Mucosa of rectum (tissue), 2 donors: ENCODE results near the gene ABTB2.

Experiments
- H3K27ac ChIP-seq, 2 donors: one replicate each; pipeline ENCODE4 v1.7.0; 2013; ENCODE audit warnings: inconsistent platforms in 2 of 2, low read depth in 2 of 2, low read length in 2 of 2
- H3K27me3 ChIP-seq, 2 donors: one replicate each; pipeline ENCODE4 v1.7.0; 2013; ENCODE audit warnings: low read length in 2 of 2; ENCODE audit not compliant: control insufficient read depth in 2 of 2, insufficient read depth in 2 of 2
- H3K36me3 ChIP-seq, 2 donors: one replicate each; pipeline ENCODE4 v1.7.0; 2013; ENCODE audit warnings: low read length in 2 of 2; ENCODE audit not compliant: control insufficient read depth in 2 of 2, insufficient read depth in 2 of 2
- H3K4me1 ChIP-seq, 2 donors: one replicate each; pipeline ENCODE4 v1.7.0; 2013; ENCODE audit warnings: low read length in 2 of 2, mild to moderate bottlenecking in 1 of 2; ENCODE audit not compliant: control insufficient read depth in 2 of 2, insufficient read depth in 2 of 2
- H3K4me3 ChIP-seq, 2 donors: one replicate each; pipeline ENCODE4 v1.7.0; 2013; ENCODE audit warnings: low read length in 2 of 2
- H3K9ac ChIP-seq, 2 donors: one replicate each; pipeline ENCODE4 v1.7.0; 2013; ENCODE audit warnings: low read length in 2 of 2, low read depth in 1 of 2, mild to moderate bottlenecking in 1 of 2
- H3K9me3 ChIP-seq, 2 donors: one replicate each; pipeline ENCODE4 v1.7.0; 2013; ENCODE audit warnings: low read length in 2 of 2; ENCODE audit not compliant: control insufficient read depth in 2 of 2
- donor health status: healthy.
- donor health status: Normal muscosa, but diverticular disease.

The ABTB2 gene

DNA sequence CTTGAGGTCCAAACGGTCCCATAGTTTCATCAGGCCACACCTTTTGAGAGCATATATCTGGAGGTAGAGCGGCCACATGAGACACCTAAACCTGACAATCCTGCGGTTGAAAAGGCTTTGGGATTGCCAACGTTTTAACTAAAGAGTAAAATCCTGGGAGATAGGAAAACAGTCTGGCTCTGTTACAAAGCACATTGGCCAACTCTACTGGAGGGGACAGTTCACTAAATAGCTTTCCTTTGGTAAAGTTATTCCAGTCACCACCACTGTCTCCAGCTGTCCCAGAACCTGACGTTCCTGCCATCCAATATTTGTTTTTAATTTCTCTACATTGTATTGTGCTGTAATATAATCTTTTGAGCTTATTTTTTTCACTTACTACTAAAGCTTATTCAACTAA is 22.0 kb downstream of the ABTB2 start:
- no peaks in the 10 kb centered on the region for H3K36me3 ChIP-seq
- H3K4me1 ChIP-seq, result peaks cover 0 to 12% of the 10 kb centered on the region in 2 donors
- H3K9ac ChIP-seq, result no peak overlapping the region
- H3K27ac ChIP-seq, result no peak overlapping the region
- H3K9me3 ChIP-seq, result no peaks in the 10 kb centered on the region
- no peak overlapping the region for H3K4me3 ChIP-seq
- H3K27me3 ChIP-seq, result no peaks in the 10 kb centered on the region

DNA sequence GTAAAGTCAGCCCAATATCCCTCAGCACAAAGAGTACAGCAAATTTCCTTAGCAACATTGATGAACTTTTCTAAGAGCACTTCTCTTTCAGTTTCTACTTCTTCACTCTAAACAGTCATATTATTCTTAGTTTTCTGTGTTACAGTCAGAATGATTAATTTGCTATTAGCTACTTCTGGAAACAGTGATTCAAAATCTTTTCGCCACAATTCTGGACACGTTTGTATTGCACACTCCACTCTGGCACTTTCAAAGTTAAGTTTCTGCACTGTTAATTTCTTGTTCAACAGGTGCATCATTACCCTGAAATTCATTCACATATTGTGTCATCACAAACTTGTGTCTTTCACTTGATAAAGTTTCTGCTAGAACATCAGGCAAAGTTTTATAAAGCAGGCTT is 22.5 kb downstream of the ABTB2 start:
- Histone ChIP-seq H3K4me3 (no peak overlapping the region), H3K27me3 (no peaks in the 10 kb centered on the region), H3K9me3 (no peaks in the 10 kb centered on the region), H3K4me1 (peaks cover 0 to 17% of the 10 kb centered on the region in 2 donors), H3K36me3 (no peaks in the 10 kb centered on the region), H3K9ac (no peak overlapping the region), H3K27ac (no peak overlapping the region)

DNA sequence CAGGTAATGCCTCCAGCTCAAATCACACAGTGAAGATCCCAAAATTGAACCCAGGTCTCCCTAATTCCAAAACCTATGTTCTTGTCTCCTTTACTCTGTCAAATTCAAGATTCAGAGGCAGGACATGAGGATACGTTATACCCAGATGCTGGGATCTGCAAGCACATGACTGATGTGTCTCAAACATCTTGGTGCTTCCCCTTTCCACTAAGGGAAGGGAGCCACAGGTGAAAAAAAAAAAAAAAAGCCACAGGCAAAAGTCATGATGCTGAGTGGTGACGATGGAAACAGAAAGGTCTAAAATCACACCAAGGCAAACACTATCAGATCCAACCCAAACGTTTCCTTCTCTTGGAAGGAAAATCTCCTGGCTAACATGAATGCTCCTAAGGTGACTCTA is 24.0 kb downstream of the ABTB2 start:
- Histone ChIP-seq H3K27me3 (no peaks in the 10 kb centered on the region), H3K9ac (no peak overlapping the region), H3K4me3 (no peak overlapping the region), H3K4me1 (peaks cover 0 to 17% of the 10 kb centered on the region in 2 donors), H3K9me3 (no peaks in the 10 kb centered on the region), H3K36me3 (no peaks in the 10 kb centered on the region), H3K27ac (no peak overlapping the region)

DNA sequence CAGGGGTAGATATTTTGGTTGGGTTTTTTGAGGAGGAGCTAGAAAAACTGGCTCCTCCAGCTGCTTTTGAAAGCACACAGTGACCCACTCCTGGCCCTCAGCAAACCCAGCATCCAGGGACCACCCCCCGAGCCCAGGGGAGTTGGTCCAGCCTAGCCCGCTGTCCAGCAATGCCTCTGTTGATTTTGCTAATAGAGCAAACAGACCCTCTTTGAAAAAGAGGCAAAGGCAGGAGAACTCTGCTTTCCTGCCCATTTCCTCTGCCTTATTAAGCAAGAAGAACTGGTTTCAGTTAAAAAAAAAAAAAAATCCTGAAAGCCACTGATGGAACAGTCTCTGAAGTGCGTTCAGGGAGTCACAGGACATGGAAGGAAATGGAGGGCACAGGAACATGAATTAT is 25.3 kb downstream of the ABTB2 start:
- no peak overlapping the region for H3K4me3 ChIP-seq
- H3K9me3 ChIP-seq, result no peaks in the 10 kb centered on the region
- H3K27ac ChIP-seq, result no peak overlapping the region
- no peaks in the 10 kb centered on the region for H3K27me3 ChIP-seq
- H3K9ac ChIP-seq, result no peak overlapping the region
- peaks cover 0 to 17% of the 10 kb centered on the region in 2 donors for H3K4me1 ChIP-seq
- H3K36me3 ChIP-seq, result no peaks in the 10 kb centered on the region

DNA sequence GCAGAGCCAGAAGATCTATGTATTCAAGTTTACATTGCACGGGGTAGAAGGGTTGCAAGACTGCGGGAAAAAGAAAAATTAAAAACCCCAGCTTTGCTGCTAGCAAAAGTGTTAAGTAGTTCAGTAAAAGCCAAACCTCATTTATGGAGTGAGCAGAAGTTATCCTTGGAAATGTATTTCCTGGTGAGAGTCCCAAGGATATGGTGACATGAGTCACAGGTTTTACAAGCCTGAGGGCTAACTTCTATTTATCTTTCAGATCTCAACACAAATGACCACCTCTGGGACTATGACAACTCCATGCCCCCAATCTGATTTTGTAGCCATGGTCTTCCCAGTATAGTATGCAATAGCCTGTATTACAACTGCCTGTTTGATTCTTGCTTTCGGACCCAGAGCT is 26.1 kb downstream of the ABTB2 start:
- Histone ChIP-seq H3K27me3 (no peaks in the 10 kb centered on the region), H3K4me3 (no peak overlapping the region), H3K9ac (no peak overlapping the region), H3K36me3 (no peaks in the 10 kb centered on the region), H3K4me1 (peaks cover 0 to 17% of the 10 kb centered on the region in 2 donors), H3K9me3 (no peaks in the 10 kb centered on the region), H3K27ac (peak overlapping the region in 1 of 2 donors; percentile 43)

DNA sequence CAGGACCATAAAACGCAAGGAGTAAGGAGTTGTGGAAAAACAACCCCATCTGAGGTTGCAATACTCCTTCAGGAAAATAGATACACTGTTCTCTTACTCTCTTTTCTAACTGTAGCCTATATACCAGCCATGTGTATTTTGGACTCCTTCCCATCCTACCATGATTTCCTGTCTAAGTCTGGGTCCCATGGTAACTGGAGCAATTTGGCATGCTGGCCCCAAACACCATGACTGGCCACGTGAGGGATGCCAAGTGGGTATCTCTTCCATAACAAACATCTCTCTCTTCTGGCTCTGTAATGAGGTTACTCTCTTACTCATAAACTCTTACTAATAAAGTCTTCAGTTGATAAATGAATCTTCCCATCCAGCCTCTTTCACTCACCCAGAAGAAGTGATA is 26.5 kb downstream of the ABTB2 start:
- no peak overlapping the region for H3K4me3 ChIP-seq
- H3K9me3 ChIP-seq, result no peaks in the 10 kb centered on the region
- no peak overlapping the region for H3K9ac ChIP-seq
- H3K27ac ChIP-seq, result peak overlapping the region in 1 of 2 donors; percentile 27
- H3K27me3 ChIP-seq, result no peaks in the 10 kb centered on the region
- H3K4me1 ChIP-seq, result peaks cover 0 to 17% of the 10 kb centered on the region in 2 donors
- no peaks in the 10 kb centered on the region for H3K36me3 ChIP-seq

DNA sequence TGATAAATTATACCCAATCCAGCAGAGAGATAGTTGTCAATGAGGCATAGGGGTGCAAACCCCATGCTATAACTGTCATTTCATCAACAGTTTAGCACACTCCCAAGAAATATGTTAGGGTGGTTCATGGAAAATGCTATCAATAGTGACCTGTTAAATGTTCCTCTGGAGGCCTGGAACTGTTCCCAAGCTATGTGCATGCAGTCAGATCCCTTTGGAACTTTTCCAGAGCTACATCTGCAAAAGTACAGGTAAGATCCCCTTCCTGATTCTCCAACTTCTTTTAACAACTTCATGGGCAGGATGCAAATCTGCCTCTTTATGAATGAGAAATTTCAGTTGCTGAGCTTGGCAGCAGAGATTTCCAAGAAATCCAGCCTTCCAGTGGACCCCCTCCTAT is 27.2 kb downstream of the ABTB2 start:
- peak overlapping the region in 1 of 2 donors; percentile 27 for H3K27ac ChIP-seq
- H3K36me3 ChIP-seq, result no peaks in the 10 kb centered on the region
- no peaks in the 10 kb centered on the region for H3K9me3 ChIP-seq
- no peak overlapping the region for H3K9ac ChIP-seq
- peaks cover 0 to 17% of the 10 kb centered on the region in 2 donors for H3K4me1 ChIP-seq
- H3K4me3 ChIP-seq, result no peak overlapping the region
- no peaks in the 10 kb centered on the region for H3K27me3 ChIP-seq

DNA sequence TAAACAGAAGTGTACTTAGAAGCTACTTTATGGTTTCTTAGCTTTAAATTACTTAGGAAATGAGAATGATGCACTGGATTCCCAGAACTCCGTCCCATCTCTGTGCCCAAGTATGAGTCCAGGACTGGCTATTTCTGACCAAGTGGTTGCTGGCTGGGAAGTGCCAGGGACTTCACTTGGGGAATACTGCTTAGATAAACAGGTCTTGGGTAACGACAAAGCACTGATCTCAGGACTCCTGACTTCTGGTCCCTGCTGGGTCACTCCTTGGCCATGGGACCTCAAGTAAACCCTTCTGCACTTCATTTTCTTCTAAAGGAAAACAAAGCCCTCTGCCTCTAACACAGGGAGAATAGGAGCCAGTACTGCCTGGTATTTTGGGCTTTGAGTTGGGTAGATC is 27.9 kb downstream of the ABTB2 start:
- no peaks in the 10 kb centered on the region for H3K9me3 ChIP-seq
- H3K27ac ChIP-seq, result no peak overlapping the region
- H3K4me1 ChIP-seq, result peaks cover 0 to 17% of the 10 kb centered on the region in 2 donors
- no peak overlapping the region for H3K4me3 ChIP-seq
- no peaks in the 10 kb centered on the region for H3K36me3 ChIP-seq
- no peaks in the 10 kb centered on the region for H3K27me3 ChIP-seq
- no peak overlapping the region for H3K9ac ChIP-seq

DNA sequence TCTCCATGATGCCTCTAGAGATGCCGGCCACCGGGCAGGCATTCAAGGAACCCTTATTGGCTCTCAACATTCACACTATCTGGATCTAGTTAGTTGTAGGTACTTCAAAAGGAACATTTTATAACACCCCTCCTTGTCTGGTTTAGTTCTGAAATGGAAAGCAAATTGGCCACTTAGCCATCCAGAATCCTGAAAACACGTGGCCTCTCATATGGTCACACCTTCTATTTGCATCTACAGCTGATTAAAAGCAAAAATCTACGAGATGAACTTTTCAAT is 29.2 kb downstream of the ABTB2 start:
- H3K9ac ChIP-seq, result no peak overlapping the region
- peaks cover 0 to 17% of the 10 kb centered on the region in 2 donors for H3K4me1 ChIP-seq
- no peaks in the 10 kb centered on the region for H3K9me3 ChIP-seq
- H3K27ac ChIP-seq, result no peak overlapping the region
- H3K36me3 ChIP-seq, result no peaks in the 10 kb centered on the region
- no peak overlapping the region for H3K4me3 ChIP-seq
- no peaks in the 10 kb centered on the region for H3K27me3 ChIP-seq

DNA sequence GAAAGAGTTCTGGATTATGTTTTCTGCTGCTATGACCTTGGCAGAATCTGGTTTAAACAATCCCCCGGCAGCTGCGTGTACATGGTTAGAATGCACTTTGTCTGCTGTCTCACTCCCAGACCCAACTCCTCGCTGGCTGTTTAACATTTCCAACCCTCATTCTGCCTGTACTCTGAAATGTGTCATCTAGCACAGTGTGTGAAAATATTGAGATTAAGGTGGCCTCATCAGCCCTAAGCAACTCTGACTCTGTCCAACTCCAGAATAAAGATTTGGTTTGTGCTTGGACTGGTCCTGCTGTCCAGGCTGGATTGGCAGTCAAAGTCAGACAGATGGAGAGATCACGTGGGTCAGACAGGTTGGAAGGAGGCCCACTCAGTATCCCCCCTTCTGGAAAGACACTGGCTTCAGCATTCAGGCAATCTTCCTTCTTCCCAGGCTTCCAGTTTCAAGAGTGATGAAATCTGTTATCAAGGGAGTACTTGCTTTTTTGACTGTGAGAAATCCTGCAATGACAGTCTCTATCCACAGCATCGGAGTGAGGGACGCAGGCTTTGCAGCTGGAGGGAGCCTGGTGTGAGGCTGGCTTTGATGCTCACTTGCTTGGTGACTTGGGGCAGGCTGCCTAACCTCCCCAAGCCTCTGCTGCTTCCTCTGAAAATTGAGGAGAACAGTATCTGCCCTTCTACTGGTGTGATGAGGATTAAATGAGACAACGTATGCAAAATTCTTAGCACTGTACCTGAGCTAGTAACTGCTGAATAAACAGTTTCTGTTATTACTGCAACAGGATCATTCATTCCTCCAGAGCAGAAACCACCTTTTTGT is 29.8 kb downstream of the ABTB2 start:
- Histone ChIP-seq H3K9ac (no peak overlapping the region), H3K4me3 (no peak overlapping the region), H3K27ac (no peak overlapping the region), H3K27me3 (no peaks in the 10 kb centered on the region), H3K9me3 (no peaks in the 10 kb centered on the region), H3K36me3 (no peaks in the 10 kb centered on the region), H3K4me1 (peaks cover 0 to 17% of the 10 kb centered on the region in 2 donors)
